HG02981 (cell line): ENCODE results near the gene USP30.
A peak's percentile ranks its signal among the peaks of the same experiment; 100 is the strongest.
"Not testable (repeated sequence)": the region's sequence is repeated elsewhere in the genome, so short reads cannot be mapped to it uniquely, and the experiment has no call there.

Experiments
- ATAC-seq: cut with Tn5 transposase; IDR thresholded peaks from one replicate; pipeline ENCODE4 v1.9.1; 2021; ENCODE audit warnings: mild to moderate bottlenecking, moderate library complexity; ENCODE audit not compliant: unreplicated experiment

USP30 gene

DNA sequence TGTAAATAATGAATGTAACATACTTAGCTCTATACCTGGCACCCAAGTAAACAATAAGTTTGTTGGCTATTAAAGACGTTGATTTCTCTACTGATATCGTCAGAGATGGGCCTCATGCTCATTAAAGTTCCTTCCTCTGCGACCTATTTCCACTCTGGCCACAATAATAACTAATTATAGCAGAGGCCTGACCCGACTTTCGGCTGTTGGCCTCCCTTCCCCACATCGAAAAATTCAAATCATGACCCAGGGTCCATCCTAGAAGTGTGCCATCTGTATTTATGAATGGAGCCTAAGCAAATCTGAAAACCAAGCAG, 321 bp upstream of the USP30 start:
- ATAC-seq: no peak

DNA sequence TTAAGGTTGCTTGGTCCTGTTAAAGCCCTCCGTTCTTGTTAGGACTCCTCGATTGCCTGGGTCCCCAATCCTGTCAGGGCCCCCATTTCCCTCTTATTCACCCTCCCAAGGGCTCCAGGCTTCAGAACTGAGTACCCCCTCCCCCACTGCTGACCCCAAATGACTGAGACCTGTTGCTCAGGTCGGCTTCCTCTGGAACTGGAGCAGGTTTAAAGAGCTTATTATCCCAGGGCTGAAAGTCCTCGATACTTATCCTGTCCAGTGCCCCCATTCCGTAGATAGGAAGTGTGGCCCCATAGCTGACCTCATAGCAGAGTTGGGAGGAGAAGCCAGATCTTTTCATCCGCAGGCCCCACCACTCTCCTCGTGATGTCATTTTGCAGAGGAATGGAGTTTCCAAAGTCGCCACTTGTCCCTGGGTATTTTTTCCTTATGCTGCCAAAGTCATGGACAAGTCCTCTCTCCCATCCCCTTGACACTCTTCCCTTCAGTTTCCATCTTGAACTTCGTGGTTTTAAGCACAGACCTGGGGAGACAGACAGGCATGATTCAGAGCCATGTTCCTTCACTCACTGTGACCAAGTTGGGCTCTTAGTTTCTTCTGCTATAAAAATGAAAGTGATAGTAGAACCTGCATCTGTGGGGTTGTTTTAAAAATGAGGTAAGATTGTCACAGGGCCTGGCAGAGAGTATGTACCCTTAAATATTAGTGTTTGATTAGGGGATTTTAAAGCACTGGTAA, 1.2 kb downstream of the USP30 start:
- ATAC-seq: peak; percentile 48

DNA sequence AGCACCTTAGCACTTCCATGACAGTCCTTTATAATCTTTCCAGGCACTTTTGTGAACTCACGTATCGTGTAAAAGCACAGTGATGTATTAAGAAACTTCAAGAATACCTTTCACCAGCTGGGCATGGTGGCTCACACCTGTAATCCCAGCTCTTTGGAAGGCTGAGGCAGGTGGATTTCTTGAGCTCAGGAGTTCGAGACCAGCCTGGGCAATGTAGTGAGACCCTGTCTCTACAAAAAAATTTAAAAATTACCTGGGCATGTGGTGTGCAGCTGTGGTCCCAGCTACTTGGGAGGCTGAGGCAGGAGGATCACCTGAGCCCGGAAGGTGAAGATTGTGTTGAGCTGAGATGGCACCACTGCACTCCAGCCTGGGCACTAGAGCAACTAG, 1.7 kb downstream of the USP30 start:
- ATAC-seq: not testable (repeated sequence)

DNA sequence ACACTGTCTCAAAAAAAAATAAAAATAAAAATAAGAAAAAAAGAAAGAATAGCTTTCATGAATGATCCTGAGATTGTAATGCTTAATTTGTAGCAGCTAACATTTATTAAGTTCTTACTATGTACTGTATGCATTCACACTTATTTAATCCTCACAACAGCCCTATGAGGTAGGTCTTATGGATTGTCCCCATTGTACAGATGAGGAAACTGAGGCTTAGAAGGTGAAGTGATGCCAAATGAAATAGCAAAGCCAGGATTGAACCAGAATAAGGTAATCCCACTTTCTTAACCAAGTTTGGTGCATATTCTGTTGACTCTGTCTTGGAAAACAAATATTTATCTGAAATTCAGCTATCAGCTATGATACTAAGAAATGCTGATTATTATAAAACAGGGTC, 2.1 kb downstream of the USP30 start:
- no peak for ATAC-seq

DNA sequence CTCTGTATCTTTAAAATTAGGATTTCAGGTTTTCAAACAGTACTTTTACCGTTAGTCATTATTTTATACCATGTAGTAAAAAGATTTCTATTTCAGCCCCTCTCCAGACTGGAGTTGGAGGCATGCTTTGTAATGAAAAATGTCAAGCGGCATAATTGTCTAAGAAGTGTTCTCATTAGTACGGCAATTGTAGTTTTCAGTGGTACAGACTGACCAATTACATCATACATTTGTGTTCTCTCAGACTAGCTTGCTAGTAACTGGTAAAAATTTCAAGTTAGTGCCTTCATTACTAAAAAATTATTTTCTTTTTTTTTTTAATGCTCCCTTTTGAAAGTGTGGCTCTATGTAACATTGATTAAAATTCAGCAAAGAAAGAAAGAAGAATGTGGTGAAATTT, 4.5 kb downstream of the USP30 start:
- no peak for ATAC-seq

DNA sequence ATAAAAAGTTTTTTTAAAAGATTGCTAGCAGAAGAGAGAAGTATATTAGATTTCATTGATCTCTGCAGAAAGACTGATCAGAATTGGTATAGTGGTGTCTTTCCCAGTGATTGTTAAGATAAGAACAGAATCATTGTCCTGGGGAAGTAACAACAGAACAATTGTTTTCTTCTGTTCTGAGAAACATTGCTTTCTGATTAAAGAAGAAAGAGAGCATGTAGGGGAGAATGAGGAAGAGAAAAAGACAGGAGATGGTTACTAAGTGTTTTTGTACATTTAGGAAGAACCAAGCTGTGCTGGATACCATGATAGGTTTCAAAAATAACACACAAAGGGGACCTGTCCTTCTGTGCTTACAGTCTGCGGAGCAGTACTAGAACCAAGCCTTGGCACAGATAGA, 5.0 kb downstream of the USP30 start:
- ATAC-seq: no peak

DNA sequence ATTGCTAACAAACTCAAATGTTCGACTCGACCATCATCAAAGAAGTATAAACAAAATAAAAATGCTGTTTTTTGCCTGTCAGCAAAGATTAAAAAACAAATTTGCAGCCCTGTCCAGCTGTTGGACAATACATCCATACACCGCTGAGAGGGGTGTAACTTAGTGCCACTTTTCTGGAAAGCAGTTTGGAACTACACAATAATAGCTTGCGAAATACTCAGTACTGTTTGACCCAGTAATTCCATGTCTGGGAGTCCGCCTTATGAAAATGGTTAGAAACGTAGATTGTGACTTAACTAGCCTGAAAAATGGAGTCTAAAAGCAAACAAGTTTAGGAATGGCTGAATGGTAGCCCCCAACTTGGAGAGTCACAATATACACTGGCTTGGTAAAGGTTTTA, 6.4 kb downstream of the USP30 start:
- ATAC-seq: no peak

DNA sequence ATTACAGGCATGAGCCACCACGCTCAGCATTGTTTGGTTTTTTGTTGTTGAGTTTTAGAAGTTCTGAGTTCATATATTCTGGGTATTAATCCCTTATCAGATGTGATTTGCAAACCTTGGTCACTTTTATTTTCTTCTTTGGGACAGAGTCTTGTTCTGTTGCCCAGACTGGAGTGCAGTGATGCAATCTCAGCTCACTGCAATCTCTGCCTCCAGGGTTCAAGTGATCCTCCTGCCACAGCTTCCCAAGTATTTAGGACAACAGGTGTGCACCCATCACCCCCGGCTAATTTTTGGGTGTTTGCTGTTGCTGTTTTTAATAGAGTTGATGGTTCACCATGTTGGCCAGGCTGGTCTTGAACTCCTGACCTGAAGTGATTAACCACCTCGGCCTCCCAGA, 11.8 kb downstream of the USP30 start:
- ATAC-seq: no peak

DNA sequence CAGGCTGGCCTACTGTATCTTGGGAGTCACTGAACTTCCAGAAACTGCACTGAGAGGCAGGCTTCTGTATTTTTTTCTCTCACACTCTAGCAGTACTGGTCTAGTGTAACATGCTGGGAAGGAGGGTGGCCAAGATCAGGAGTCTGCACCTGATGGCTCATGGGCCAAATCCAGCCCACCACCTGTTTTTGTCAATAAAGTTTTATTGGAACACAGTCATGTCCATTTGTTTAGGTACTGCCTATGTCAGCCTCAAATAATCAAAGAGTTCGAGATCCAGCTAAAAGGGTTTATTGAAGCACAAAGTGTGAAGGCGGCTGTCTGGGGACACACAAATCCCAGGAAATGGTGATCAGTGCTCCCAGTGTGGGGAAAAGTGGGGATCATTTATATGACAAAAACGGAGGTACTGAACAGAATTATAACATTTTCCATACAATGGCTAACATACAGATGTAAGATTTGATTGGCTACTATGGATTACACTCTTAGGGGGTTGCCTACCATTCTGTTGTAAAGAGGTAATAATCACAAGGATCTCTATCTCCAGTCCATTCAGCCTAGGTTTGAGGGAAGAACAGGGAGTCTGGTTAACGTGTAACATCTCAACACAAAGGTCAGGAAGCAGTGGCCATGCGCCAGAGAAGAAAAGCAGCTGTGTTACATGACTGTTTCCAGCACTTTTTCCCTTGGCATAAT, 12.9 kb downstream of the USP30 start:
- no peak for ATAC-seq

DNA sequence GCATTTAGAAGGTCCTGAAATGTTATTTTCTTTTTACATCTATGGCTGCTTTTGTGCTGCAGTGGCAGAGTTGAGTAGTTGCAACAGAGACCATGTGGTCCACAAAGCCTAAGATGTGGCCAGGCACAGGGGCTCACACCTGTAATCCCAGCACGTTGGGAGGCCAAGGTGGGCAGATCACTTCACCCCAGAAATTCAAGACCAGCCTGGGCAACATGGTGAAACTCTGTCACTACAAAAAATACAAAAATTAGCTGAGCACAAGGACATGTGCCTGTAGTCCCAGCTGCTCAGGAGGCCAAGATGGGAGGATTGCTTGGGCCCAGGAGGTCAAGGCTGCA, 13.4 kb downstream of the USP30 start:
- ATAC-seq: no peak

DNA sequence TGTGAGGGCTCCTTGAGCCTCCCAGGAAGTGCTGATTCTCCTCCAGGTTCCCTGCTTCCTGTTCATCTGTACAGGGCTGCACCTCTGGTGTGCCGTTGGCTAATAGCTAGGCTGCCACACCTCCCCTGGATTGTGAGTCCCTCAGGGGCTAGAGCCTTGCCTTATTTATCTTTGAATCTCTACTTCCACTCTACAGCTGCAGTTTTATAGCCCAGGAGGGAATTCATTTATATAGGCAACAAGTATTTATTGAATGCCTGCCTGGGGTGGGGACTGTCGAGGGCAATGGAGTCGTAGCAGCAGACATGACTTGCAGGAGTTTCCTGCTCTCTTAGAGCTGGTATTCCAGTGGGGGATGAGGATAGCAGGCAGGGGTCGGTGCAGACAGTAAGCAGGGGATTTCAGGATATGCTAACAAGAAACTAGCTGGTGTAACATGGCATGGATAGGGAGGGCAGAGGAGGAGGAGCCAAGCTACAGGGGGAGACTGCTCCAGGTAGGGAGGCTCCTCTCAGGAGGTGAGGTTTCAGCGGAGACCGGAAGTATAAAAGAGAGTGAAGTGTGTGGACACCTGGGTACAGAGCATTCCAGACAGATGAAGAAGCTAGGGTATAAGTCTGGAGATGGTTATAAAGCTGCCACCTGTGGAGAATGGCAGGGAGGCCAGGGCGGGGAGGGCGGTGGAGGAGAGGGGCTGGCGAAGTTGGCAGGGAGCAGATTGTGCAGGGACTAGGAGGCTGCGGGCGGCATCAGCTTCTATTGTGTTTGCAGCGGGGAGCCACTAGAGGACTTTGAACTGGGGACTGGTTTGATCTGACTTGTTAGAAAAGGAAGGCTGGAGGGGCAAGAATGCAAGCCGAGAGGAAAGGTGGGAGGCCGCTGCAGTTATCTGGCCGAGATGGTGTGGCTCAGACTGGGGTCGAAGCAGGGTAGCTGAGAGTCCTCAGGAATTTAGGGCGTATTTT, 17.2 kb downstream of the USP30 start:
- no peak for ATAC-seq

DNA sequence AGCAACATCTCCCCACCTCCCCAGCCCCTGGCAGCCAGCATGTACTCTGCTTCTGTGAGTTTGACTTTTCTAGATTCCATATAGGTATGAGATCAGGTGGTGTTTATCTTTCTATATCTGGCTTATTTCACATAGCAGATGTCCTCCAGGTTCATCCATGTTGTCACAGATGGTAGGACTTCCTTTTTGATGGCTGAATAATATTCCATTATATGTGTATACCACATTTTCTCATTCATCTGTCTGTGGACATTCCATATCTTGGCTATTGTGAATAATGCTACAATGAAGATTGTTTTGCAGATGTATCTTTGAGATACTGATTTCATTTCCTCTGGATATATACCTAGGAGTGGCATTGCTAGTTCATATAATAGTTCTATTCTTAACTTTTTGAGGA, 22.5 kb downstream of the USP30 start:
- ATAC-seq: no peak

DNA sequence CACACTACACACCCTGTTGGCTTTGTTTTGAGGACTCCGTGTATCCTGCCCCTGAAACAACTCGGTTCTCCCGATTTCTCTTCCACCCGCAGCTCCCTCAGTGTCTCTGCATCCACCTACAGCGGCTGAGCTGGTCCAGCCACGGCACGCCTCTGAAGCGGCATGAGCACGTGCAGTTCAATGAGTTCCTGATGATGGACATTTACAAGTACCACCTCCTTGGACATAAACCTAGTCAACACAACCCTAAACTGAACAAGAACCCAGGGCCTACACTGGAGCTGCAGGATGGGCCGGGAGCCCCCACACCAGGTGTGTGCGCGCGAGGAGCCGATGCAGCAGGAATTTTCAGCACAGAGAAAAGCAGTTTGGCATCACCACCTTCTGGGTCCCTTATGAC, 30.4 kb downstream of the USP30 start:
- ATAC-seq: no peak

DNA sequence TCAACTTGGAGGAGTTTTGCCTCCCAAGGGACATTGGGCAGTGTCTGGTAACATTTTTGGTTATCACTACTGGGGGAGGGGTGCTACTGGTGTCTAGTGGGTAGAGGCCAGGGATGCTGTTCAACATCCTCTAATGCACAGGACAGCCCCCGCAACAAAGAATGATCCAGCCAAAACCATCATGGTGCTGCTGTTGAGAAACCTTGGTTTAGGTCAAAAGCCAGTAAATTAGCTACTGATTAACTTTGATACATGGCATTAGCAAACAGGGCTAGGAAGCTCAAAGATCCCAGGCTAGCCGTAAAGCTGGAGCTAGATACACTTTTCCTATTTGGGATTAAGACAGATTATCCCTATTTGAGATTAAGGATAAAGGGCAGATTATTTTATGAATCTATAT, 32.0 kb downstream of the USP30 start:
- no peak for ATAC-seq

DNA sequence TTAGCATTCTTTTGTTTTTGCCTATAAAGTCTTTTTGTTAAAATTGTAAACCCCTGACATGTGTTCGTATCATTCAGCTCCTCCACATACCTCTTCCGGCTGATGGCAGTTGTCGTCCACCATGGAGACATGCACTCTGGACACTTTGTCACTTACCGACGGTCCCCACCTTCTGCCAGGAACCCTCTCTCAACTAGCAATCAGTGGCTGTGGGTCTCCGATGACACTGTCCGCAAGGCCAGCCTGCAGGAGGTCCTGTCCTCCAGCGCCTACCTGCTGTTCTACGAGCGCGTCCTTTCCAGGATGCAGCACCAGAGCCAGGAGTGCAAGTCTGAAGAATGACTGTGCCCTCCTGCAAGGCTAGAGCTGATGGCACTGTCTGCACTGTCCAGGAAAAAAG, 33.2 kb downstream of the USP30 start:
- ATAC-seq: no peak

DNA sequence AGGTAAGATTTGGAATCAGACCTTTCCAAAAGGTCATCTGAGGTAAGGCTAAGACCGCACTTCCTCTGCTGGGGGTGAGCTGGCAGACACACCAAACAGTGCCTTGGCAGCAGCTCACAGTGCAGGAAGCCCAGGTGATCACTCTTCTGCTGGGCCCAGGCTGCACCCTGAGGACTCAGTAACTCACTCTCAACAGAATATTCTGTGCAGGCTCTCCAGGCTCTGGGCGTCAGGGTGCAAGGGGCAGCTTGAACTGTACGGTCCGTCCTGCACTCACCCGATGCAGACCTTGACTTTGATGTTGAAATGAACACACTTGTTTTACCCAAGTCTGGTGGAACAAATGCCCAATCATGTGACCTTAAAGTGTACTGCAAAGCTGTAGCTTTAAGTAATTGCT, 34.9 kb downstream of the USP30 start:
- ATAC-seq: no peak

DNA sequence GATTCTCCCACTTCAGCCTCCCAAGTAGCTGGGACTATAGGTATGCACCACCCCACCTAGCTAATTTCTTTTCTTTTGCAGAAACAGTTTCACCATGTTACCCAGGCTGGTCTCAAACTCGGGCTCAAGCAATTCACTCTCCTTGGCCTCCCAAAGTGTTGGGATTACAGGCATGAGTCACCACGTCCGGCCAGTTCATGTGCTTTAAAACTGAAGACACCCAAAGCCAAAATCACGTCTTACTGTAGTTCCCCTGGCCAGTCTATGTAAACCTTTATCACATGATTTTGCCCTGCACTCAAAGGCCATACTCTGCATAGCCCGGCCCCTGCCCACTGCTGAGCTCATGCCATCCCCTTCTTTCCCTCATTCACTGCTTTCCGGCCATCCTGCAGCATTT, 36.4 kb downstream of the USP30 start:
- ATAC-seq: no peak

DNA sequence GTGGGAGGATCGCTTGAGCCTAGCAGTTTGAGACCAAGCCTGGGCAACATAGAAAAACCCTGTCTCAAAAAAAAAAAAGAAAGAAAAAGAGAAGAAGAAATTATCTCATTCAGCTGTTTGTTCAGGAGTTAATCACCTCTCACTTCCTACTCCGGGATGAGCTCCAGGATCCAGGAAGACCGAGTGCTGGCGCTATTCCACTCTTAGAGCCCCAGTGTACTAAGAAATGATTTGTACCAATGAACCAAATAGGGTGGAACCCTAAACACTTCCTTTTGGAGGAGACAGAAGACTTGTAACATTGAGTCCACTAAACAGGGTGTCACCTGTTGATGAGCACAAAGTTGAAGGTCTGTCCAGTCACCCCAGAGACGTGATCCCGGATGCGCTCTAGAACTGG, 37.3 kb downstream of the USP30 start:
- no peak for ATAC-seq

DNA sequence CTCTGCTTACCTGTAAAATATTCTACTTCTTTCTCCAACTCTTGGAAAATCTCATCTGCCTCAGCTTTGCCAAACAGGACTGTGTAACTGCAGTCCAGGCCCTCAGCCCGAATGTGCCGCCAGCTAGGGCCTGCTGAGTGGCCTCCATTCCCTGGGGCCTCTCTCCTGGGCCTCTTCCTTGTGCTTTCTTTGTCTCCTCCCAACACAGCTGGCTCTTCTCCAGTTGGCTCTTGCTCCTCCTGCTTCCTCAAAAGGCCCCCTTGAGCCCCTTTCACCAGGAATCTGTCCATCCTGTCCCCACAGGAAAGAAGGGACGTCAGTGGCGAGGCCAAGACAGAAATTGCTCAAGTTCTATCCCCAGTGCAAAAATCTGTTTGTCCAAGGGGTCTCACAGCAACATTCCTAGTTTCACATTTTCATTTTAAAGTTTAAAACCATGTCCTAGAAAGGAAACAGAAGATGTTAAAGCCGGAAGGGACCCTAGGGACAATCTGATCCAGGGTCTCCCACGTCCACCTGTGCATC, 40.2 kb downstream of the USP30 start:
- ATAC-seq: no peak

DNA sequence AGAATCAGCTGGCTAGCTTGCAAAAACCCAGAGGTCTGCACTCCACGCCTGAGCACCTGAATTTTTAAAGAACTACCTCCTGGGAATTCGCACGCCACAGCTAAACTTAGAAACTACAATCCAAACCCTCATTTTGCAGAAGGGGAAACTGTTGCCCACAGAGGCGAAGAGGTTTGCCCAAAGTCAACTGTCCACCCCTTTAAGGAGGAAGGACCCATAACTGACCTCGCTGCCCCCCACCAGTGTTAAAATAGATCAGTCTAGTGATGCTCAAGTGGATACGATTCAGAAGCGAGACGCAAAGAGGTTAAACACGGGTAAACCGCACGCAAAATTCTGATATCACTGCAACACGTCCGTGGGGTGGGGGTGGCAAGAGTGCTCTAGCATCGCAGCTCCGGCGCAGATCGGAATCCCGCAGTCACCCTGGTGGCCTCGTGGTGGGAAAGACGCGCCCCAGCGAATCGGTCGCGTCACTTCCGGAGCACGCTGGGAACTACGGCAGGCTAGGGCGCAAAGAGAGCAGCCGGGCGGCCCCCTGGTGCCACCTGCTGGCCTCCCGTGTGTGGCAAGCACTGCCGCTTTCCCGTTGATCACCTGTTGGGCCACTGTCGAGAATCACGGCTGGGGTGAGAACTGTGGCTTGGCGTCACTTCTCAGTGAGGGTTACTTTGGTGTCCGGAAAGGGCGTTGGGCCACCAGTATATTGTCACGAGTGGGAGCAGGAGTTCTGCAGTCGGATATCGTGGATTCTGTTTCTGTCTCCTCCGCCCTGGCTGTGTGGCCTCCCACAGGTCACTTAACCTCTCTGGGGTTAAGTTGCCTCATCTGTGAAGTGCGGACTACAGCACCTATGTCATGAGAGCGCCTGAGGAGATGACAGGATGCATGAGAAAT, 40.9 kb downstream of the USP30 start, which contains the start of gene ALKBH2:
Gene ALKBH2 (minus strand): TSS at position 451 of the 897 bp plus-strand sequence. CDS start 686 bp downstream, outside the sequence.
- peak; percentile 62 for ATAC-seq

DNA sequence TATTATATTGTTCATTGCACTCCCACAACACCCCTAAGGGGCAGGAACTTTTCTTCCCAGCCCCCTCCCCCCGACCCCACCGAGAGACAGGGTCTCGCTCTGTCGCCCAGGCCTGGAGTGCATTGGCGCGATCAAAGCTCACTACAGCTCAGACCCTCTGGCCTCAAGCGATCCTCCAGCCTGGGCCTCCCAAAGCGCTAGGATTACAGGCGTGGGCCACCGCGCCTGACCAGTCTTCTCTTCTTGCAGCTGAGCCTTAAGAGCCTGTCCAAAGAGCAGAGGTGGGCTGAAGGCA, 44.7 kb downstream of the USP30 start:
- ATAC-seq: no peak
